K562 (cell line): ENCODE results near the gene TGM1. TPM values are rescaled to one million over a fixed set of nuclear protein-coding genes. Genes with fewer than 3 reads are reported as not detected.

Experiments used
- ATAC-seq: fragments of 200-7000 bp; cut with Tn5 transposase; 3 replicates; pipeline ENCODE4 v1.9.1; 2020; ENCODE audit warnings: moderate library complexity
- BruUV-seq: library from RNA; stranded (reverse); fragments of 400-500 nt; replicated peaks from 2 replicates; lab custom pipeline; 2021; lab: Mats Ljungman, UMichigan
- CTCF ChIA-PET: fragments of 300-600 bp; formaldehyde crosslinking; extraction: SDS; loops from one replicate; lab custom pipeline; 2021; ENCODE audit warnings: low intra/inter-chr PET ratio; lab: Yijun Ruan, JAX
- POLR2A ChIA-PET: fragments of 300-600, 350-650 bp; sonication (Branson Sonifier 250); formaldehyde crosslinking; extraction: SDS; loops from one replicate; lab custom pipeline; 2021; ENCODE audit warnings: antibody characterized with exemption, inconsistent platforms; lab: Yijun Ruan, JAX
- DNase-seq, 4 experiments: peaks; one replicate each; pipeline versions ENCODE4 v3.0.0 to v3.0.0-alpha.2; 2011 to 2018; ENCODE audit warnings: low spot score in 3 of 4, mixed read lengths in 3 of 4; ENCODE audit errors: extremely low read depth in 1 of 4
- FAIRE-seq: peaks from 2 replicates; lab custom pipeline; 2011; peaks lifted over from hg19 to GRCh38; lab: Jason Lieb, UNC
- H2AFZ ChIP-seq: 2 replicates; pipeline ENCODE4 v1.6.0; 2011; ENCODE audit warnings: low read depth, low read length, control low read depth, inconsistent platforms
- H3K27ac ChIP-seq: fragments of 200-600 bp; 3 replicates; pipeline ENCODE4 v1.8.0; 2011; ENCODE audit warnings: low read depth, mild to moderate bottlenecking, control low read depth, inconsistent platforms, low read length, moderate library complexity, mixed read lengths; ENCODE audit errors: extremely low read depth
- H3K27me3 ChIP-seq, 2 experiments: fragments of 300-600 bp in 1 of 2; 2 replicates in 1 of 2; 3 replicates in 1 of 2; pipeline versions ENCODE4 v1.6.0 to v1.8.0; 2011; ENCODE audit warnings: inconsistent platforms in 2 of 2, low read length in 2 of 2, mild to moderate bottlenecking in 1 of 2, mixed read lengths in 1 of 2, moderate library complexity in 1 of 2; ENCODE audit not compliant: control insufficient read depth in 2 of 2, insufficient read depth in 2 of 2
- H3K36me3 ChIP-seq: fragments of 300-600 bp; 3 replicates; pipeline ENCODE4 v1.8.0; 2011; ENCODE audit warnings: mild to moderate bottlenecking, low read length, inconsistent platforms; ENCODE audit not compliant: control insufficient read depth, insufficient read depth
- H3K4me1 ChIP-seq, 2 experiments: fragments of 200-600 bp in 1 of 2; replicated peaks in 1 of 2; 2 replicates in 1 of 2; 3 replicates in 1 of 2; pipeline versions ENCODE4 v1.5.1 to v1.8.0; 2011; ENCODE audit warnings: inconsistent platforms in 2 of 2, low read length in 2 of 2, mild to moderate bottlenecking in 1 of 2, mixed read lengths in 1 of 2, moderate library complexity in 1 of 2; ENCODE audit not compliant: control insufficient read depth in 2 of 2, insufficient read depth in 2 of 2
- H3K4me2 ChIP-seq: 2 replicates; pipeline ENCODE4 v1.6.1; 2011; ENCODE audit warnings: low read length, control low read depth, inconsistent platforms, mixed read lengths; ENCODE audit not compliant: insufficient read depth
- H3K4me3 ChIP-seq: fragments of 200-600 bp; sonication (generic), shearing (Covaris generic); 2 replicates; pipeline ENCODE4 v1.5.1; 2016; ENCODE audit warnings: control low read depth, inconsistent platforms
- H3K79me2 ChIP-seq: fragments of 200-600 bp; 3 replicates; pipeline ENCODE4 v1.8.0; 2011; ENCODE audit warnings: low read length, inconsistent platforms; ENCODE audit not compliant: control insufficient read depth, insufficient read depth
- H3K9ac ChIP-seq, 2 experiments: 2 replicates each; pipeline versions ENCODE4 v1.6.0 to v1.6.1; 2011; ENCODE audit warnings: low read depth in 2 of 2, low read length in 2 of 2, control low read depth in 1 of 2, inconsistent platforms in 1 of 2, mild to moderate bottlenecking in 1 of 2, mixed read lengths in 1 of 2; ENCODE audit not compliant: insufficient read depth in 1 of 2
- H3K9me1 ChIP-seq: one replicate; pipeline ENCODE4 v1.6.0; 2011; ENCODE audit warnings: inconsistent platforms, mild to moderate bottlenecking, low read length, moderate library complexity; ENCODE audit not compliant: control insufficient read depth, insufficient read depth
- H3K9me3 ChIP-seq: replicated peaks from 2 replicates; pipeline ENCODE4 v1.5.1; 2011; ENCODE audit warnings: low read depth, low read length, inconsistent platforms; ENCODE audit not compliant: control insufficient read depth, insufficient read depth
- H4K20me1 ChIP-seq: replicated peaks from 2 replicates; pipeline ENCODE4 v1.6.1; 2011; ENCODE audit warnings: low read length, inconsistent platforms, mixed read lengths; ENCODE audit not compliant: control insufficient read depth, insufficient read depth
- CBX1 ChIP-seq: sonication (generic); IDR thresholded peaks from 2 replicates; pipeline ENCODE4 v1.6.1; 2016; ENCODE audit warnings: antibody characterized with exemption, low read depth, mild to moderate bottlenecking
- CCNT2 ChIP-seq: IDR thresholded peaks from 2 replicates; pipeline ENCODE4 v1.6.1; 2011; ENCODE audit warnings: borderline replicate concordance, low read depth, mild to moderate bottlenecking, moderate library complexity, mixed read lengths, low read length; ENCODE audit not compliant: insufficient read length; ENCODE audit errors: extremely low read depth
- CSDE1 ChIP-seq, 2 experiments: fragments of 450-650 bp; IDR thresholded peaks; 2 replicates each; pipeline ENCODE4 v1.6.1; 2016; ENCODE audit warnings: mild to moderate bottlenecking in 1 of 2
- EGR1 ChIP-seq: fragments of 450-650 bp; conservative IDR thresholded peaks from 2 replicates; pipeline ENCODE4 v1.6.1; 2017; ENCODE audit warnings: mild to moderate bottlenecking
- HNRNPH1 ChIP-seq: fragments of 200-400 bp; formaldehyde crosslinking; optimal IDR thresholded peaks from 2 replicates; pipeline ENCODE3; 2017; ENCODE audit warnings: low read depth, mild to moderate bottlenecking, low read length, moderate library complexity
- IRF1 ChIP-seq: sonication (generic); formaldehyde crosslinking; IDR thresholded peaks from 2 replicates; pipeline ENCODE4 v1.8.0; 2022; ENCODE audit warnings: missing genetic modification reagents, mild to moderate bottlenecking, borderline replicate concordance
- MNT ChIP-seq, 2 experiments: fragments of 450-650 bp; conservative IDR thresholded peaks; 2 replicates each; pipeline ENCODE4 v1.6.1; 2017; ENCODE audit warnings: mild to moderate bottlenecking in 2 of 2, moderate library complexity in 2 of 2
- NCOR1 ChIP-seq: fragments of 450-650 bp; IDR thresholded peaks from 2 replicates; pipeline ENCODE4 v1.6.1; 2016; ENCODE audit warnings: mild to moderate bottlenecking, moderate library complexity
- SUPT5H ChIP-seq: fragments of 450-650 bp; IDR thresholded peaks from 2 replicates; pipeline ENCODE4 v1.6.1; 2016
- YY1 ChIP-seq, 3 experiments: IDR thresholded peaks; 2 replicates each; pipeline ENCODE4 v1.6.1; 2011; ENCODE audit warnings: low read length in 2 of 3, mild to moderate bottlenecking in 2 of 3, moderate library complexity in 2 of 3, borderline replicate concordance in 1 of 3, control low read depth in 1 of 3, low read depth in 1 of 3; ENCODE audit not compliant: insufficient read depth in 3 of 3, insufficient replicate concordance in 2 of 3, control insufficient read depth in 1 of 3, insufficient read length in 1 of 3; ENCODE audit errors: extremely low read depth in 1 of 3
- WGBS: fragments of 100-300 bp; shearing (Covaris generic); methylation state at CpG from one replicate; pipeline ENCODE4 v1.1.6; 2016; ENCODE audit warnings: low coverage, mixed read lengths; ENCODE audit not compliant: insufficient coverage; ENCODE audit errors: missing lambda C conversion rate; 5-methylcytosine and 5-hydroxymethylcytosine counted together
- in situ Hi-C: fragments of 300-500 bp; cut with MboI; formaldehyde crosslinking; loops from 4 replicates; pipeline ENCODE4 v1.15.0; 2018; ENCODE audit warnings: inconsistent platforms, mixed read lengths
- intact Hi-C: fragments of 100-400 bp; cut with micrococcal nuclease; formaldehyde crosslinking; loops from 2 replicates; pipeline ENCODE4 v1.14.2; 2022
- polyA plus RNA-seq, 8 experiments: library from polyadenylated mRNA; depleted of rRNA in 4 of 8; stranded (reverse) in 5 of 8; unstranded in 3 of 8; fragments of >200 nt; fragmentation: Nextera tagmentation in 2 of 8; fragmentation: Illumina TruSeq in 1 of 8; extraction: Ambion mirVana in 2 of 8; extraction: Trizol in 1 of 8; gene quantifications; 2 replicates each; pipeline versions ENCODE4 v1.2.1 to v1.2.3, GENCODE V29; 2011 to 2014; ENCODE audit warnings: inconsistent platforms in 1 of 8, missing spikeins in 1 of 8
- total RNA-seq, 7 experiments: library from RNA; depleted of rRNA in 6 of 7; stranded (reverse); fragments of >200 nt in 6 of 7; fragmentation: Illumina TruSeq in 2 of 7; extraction: Trizol in 2 of 7; gene quantifications; 2 replicates each; pipeline versions ENCODE4 v1.2.1 to v1.2.3, GENCODE V29; 2011 to 2021; ENCODE audit warnings: low replicate concordance in 1 of 7

TGM1 gene
- total and polyA plus RNA-seq, 9 of the 15 experiments (the other 6 are each of a cell fraction or from before 2014, with no cell fraction given): 0.13 to 4.4 (median 0.88) TPM

DNA sequence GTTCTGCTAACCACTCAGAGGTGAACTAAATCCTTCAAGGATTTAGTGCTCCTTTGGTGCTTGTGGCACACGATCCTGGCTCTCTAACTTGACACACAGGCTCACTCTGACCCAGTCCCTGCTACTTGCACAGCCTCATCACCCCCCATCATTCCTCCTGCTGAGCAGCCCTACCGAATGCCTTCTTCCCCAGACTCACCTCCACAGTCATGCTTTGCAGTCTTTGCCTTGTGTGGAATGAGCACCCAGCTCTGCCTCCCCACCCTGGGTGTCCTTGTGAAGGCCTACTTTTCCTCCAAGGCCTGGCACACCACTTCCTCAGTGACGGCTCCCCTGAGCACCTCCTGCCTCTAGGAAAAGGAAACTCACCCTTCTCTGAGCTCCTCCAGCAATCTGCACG lies 12.6 kb downstream of the TGM1 start:
- H4K20me1 ChIP-seq: no peaks in the 10 kb centered on the region
- no peak for DNase-seq
- ChIA-PET CTCF (interaction anchor here (0.7 kb wide), 1 partner anchor 57 kb away, joined by 6 read pairs; no protein-coding TSS in a partner anchor), POLR2A (interaction anchor here (0.7 kb wide), 1 partner anchor 12 kb away, joined by 4 read pairs; the partner anchor contains the start of gene TGM1)
- H3K27me3 ChIP-seq: no peaks in the 10 kb centered on the region
- WGBS: 44% methylated on average over 3 of the region's 4 CpGs
- H3K79me2 ChIP-seq: no peaks in the 10 kb centered on the region
- H3K9ac ChIP-seq: peak overlapping the region in 1 of 2 experiments; percentile 81; a peak in 1 of 4 replicates
- H3K9me3 ChIP-seq: no peaks in the 10 kb centered on the region
- no peak overlapping the region for H3K4me2 ChIP-seq
- FAIRE-seq: no peak
- H3K4me3 ChIP-seq: no peak overlapping the region
- H2AFZ ChIP-seq: no peak overlapping the region
- no peaks in the 10 kb centered on the region for H3K9me1 ChIP-seq
- no peaks in the 10 kb centered on the region; the same call in 1 of the 3 replicates for H3K36me3 ChIP-seq
- no peak for TF ChIP-seq CCNT2
- no peak for TF ChIP-seq CSDE1 (IDR thresholded peaks at IDR 0.05)
- no peak for TF ChIP-seq IRF1 (CRISPR knock-in tag)
- no peak for TF ChIP-seq HNRNPH1
- no peak for TF ChIP-seq NCOR1
- TF ChIP-seq YY1 (IDR thresholded peaks at IDR 0.05; ENCODE audit: borderline replicate concordance in 1 of 3, control insufficient read depth in 1 of 3, extremely low read depth in 1 of 3, insufficient read depth in 3 of 3, insufficient read length in 1 of 3, insufficient replicate concordance in 2 of 3, low read depth in 1 of 3, low read length in 2 of 3): no peak
- TF ChIP-seq MNT (conservative IDR thresholded peaks at IDR 0.05): no peak
- TF ChIP-seq SUPT5H: no peak
- TF ChIP-seq EGR1: no peak
- TF ChIP-seq CBX1: no peak
- TF ChIP-seq, all 486 proteins: peak for 0
- in situ Hi-C loops: no loop called here
- Histone ChIP-seq H3K27ac (no peak overlapping the region), H3K4me1 (peaks cover 4 to 10% of the 10 kb centered on the region in 2 experiments; a peak in 4 of 5 replicates)
- intact Hi-C loops: no loop called here
- BruUV-seq: no TSS peak
- no peak; the same call in 2 of the 3 replicates for ATAC-seq
